Stimulated activated memory B cell treated with anti-CD40 and anti-IgM and Interleukin-4, amounts not matched to agents 10 μg/mL and 1 μg/mL and 100 μg/mL, for 72 hours (primary cell): ENCODE data around the gene HMCN2.
"Not testable (repeated sequence)": the region's sequence is repeated elsewhere in the genome, so short reads cannot be mapped to it uniquely, and the experiment has no call there.

Source experiments
- ATAC-seq: fragments of 150-1000 bp; cut with Tn5 transposase; 2 replicates; pipeline ENCODE4 v1.10.0; 2021
- H3K27ac Mint-ChIP-seq: one replicate; pipeline ENCODE4 v1.8.0; 2022; ENCODE audit warnings: mild to moderate bottlenecking, mixed read lengths
- H3K27me3 Mint-ChIP-seq: one replicate; pipeline ENCODE4 v1.8.0; 2022; ENCODE audit warnings: mixed read lengths
- H3K36me3 Mint-ChIP-seq: one replicate; pipeline ENCODE4 v1.8.0; 2022; ENCODE audit warnings: mixed read lengths
- H3K4me1 Mint-ChIP-seq: one replicate; pipeline ENCODE4 v1.8.0; 2022; ENCODE audit warnings: mixed read lengths
- H3K4me3 Mint-ChIP-seq: one replicate; pipeline ENCODE4 v1.8.0; 2022; ENCODE audit warnings: mild to moderate bottlenecking, moderate library complexity, mixed read lengths
- H3K9me3 Mint-ChIP-seq: one replicate; pipeline ENCODE4 v1.8.0; 2022; ENCODE audit warnings: mixed read lengths

The HMCN2 gene

GRCh38 chr9:130267930-130268329 lies 2.4 kb downstream of the HMCN2 start:
- no peak overlapping the region for H3K4me3 Mint-ChIP-seq
- ATAC-seq, result no peak
- no peaks in the 10 kb centered on the region for H3K9me3 Mint-ChIP-seq
- peaks cover 9% of the 10 kb centered on the region for H3K4me1 Mint-ChIP-seq
- H3K27me3 Mint-ChIP-seq, result peaks cover 83% of the 10 kb centered on the region
- H3K27ac Mint-ChIP-seq, result no peak overlapping the region
- no peaks in the 10 kb centered on the region for H3K36me3 Mint-ChIP-seq

- peaks cover 80% of the 10 kb centered on the region for H3K27me3 Mint-ChIP-seq
- no peak overlapping the region for H3K4me3 Mint-ChIP-seq
- H3K36me3 Mint-ChIP-seq, result no peaks in the 10 kb centered on the region
- no peak overlapping the region for H3K27ac Mint-ChIP-seq
- H3K4me1 Mint-ChIP-seq, result peaks cover 9% of the 10 kb centered on the region
- no peaks in the 10 kb centered on the region for H3K9me3 Mint-ChIP-seq
- no peak for ATAC-seq
Observed at GRCh38 chr9:130268521-130269211, 3.1 kb downstream of the HMCN2 start.

- no peaks in the 10 kb centered on the region for H3K9me3 Mint-ChIP-seq
- peaks cover 77% of the 10 kb centered on the region for H3K27me3 Mint-ChIP-seq
- H3K36me3 Mint-ChIP-seq, result no peaks in the 10 kb centered on the region
- H3K27ac Mint-ChIP-seq, result no peak overlapping the region
- ATAC-seq, result no peak
- no peak overlapping the region for H3K4me3 Mint-ChIP-seq
- H3K4me1 Mint-ChIP-seq, result peaks cover 10% of the 10 kb centered on the region
Observed at GRCh38 chr9:130271473-130271872, 5.9 kb downstream of the HMCN2 start.

GRCh38 chr9:130275156-130275555 lies 9.6 kb downstream of the HMCN2 start:
- H3K4me1 Mint-ChIP-seq, result peaks cover 6% of the 10 kb centered on the region
- peaks cover 81% of the 10 kb centered on the region for H3K27me3 Mint-ChIP-seq
- no peak for ATAC-seq
- peaks cover 2% of the 10 kb centered on the region for H3K9me3 Mint-ChIP-seq
- no peaks in the 10 kb centered on the region for H3K36me3 Mint-ChIP-seq
- H3K4me3 Mint-ChIP-seq, result no peak overlapping the region
- H3K27ac Mint-ChIP-seq, result no peak overlapping the region

- H3K4me1 Mint-ChIP-seq, result peaks cover 6% of the 10 kb centered on the region
- peaks cover 74% of the 10 kb centered on the region for H3K27me3 Mint-ChIP-seq
Observed at GRCh38 chr9:130276121-130276520, 10.6 kb downstream of the HMCN2 start.

DNA sequence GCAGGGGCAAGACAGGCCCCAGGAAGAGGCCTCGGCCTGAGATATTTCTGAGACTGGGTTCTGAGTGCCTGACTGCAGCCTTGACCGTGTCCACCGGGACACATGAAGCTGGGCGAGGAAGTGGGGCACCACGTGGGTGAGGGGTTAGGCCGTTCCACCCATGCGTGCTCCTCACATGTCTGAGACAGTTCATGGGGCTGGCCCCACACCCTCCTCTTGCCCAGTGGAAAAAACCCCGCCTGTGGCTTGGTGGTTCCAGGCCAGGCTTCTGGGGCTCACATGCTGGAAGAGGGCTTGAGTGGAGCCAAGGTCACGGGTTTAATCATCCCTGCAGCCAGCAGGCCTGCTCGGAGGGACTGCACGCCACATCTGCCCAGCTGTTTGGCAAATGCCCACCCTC lies 11.4 kb downstream of the HMCN2 start:
- Mint-ChIP-seq H3K9me3 (peaks cover 2% of the 10 kb centered on the region), H3K27ac (no peak overlapping the region), H3K36me3 (no peaks in the 10 kb centered on the region), H3K27me3 (peaks cover 69% of the 10 kb centered on the region), H3K4me3 (no peak overlapping the region), H3K4me1 (peaks cover 6% of the 10 kb centered on the region)
- ATAC-seq, result peak; percentile 75

More at GRCh38 chr9:130276121-130276520, 10.6 kb downstream of the HMCN2 start:
- no peak overlapping the region for H3K27ac Mint-ChIP-seq
- H3K9me3 Mint-ChIP-seq, result peaks cover 2% of the 10 kb centered on the region
- H3K4me3 Mint-ChIP-seq, result no peak overlapping the region
- H3K36me3 Mint-ChIP-seq, result no peaks in the 10 kb centered on the region
- ATAC-seq, result no peak

- not testable (repeated sequence) for H3K4me1 Mint-ChIP-seq, H3K9me3 Mint-ChIP-seq, H3K27ac Mint-ChIP-seq, ATAC-seq, H3K36me3 Mint-ChIP-seq, H3K4me3 Mint-ChIP-seq
- H3K27me3 Mint-ChIP-seq, result peaks cover 63% of the 10 kb centered on the region
Observed at GRCh38 chr9:130277525-130277924, 12.0 kb downstream of the HMCN2 start.

- H3K4me3 Mint-ChIP-seq, result no peak overlapping the region
- ATAC-seq, result no peak
- H3K27ac Mint-ChIP-seq, result no peak overlapping the region
- H3K36me3 Mint-ChIP-seq, result no peaks in the 10 kb centered on the region
- H3K4me1 Mint-ChIP-seq, result no peaks in the 10 kb centered on the region
- H3K9me3 Mint-ChIP-seq, result no peaks in the 10 kb centered on the region
- H3K27me3 Mint-ChIP-seq, result peaks cover 66% of the 10 kb centered on the region
Observed at GRCh38 chr9:130283539-130284248, 18.1 kb downstream of the HMCN2 start.

- Mint-ChIP-seq H3K4me3 (no peak overlapping the region), H3K27ac (no peak overlapping the region), H3K4me1 (no peaks in the 10 kb centered on the region), H3K9me3 (no peaks in the 10 kb centered on the region), H3K27me3 (peaks cover 66% of the 10 kb centered on the region), H3K36me3 (no peaks in the 10 kb centered on the region)
- ATAC-seq, result no peak
Observed at GRCh38 chr9:130284249-130284625, 18.7 kb downstream of the HMCN2 start.

GRCh38 chr9:130284690-130285089 lies 19.1 kb downstream of the HMCN2 start:
- Mint-ChIP-seq H3K36me3 (no peaks in the 10 kb centered on the region), H3K27ac (no peak overlapping the region), H3K4me1 (no peaks in the 10 kb centered on the region), H3K27me3 (peaks cover 66% of the 10 kb centered on the region), H3K9me3 (no peaks in the 10 kb centered on the region), H3K4me3 (no peak overlapping the region)
- ATAC-seq, result no peak

DNA sequence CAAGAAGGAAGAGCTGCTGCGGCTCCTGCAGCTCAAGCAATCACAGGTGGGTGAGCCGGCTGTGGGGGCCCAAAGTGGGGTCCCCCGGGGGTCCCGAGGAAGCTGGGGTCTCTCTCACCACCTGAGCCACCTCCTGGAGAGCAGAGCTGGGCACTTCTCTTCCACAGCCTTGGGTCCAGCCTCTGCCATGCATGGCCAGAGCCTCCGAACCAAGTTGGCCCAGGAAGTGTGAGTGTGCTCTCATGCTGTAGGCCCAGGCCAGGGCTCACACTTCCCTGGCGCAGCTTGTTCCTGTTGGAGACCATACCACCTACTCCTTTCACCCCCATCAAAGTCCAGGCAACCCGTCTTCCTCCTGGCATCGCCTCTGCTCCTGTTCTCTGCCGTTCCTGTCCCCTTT lies 19.7 kb downstream of the HMCN2 start:
- no peak overlapping the region for H3K27ac Mint-ChIP-seq
- no peaks in the 10 kb centered on the region for H3K9me3 Mint-ChIP-seq
- peaks cover 68% of the 10 kb centered on the region for H3K27me3 Mint-ChIP-seq
- H3K4me1 Mint-ChIP-seq, result no peaks in the 10 kb centered on the region
- H3K36me3 Mint-ChIP-seq, result no peaks in the 10 kb centered on the region
- no peak overlapping the region for H3K4me3 Mint-ChIP-seq
- ATAC-seq, result no peak

DNA sequence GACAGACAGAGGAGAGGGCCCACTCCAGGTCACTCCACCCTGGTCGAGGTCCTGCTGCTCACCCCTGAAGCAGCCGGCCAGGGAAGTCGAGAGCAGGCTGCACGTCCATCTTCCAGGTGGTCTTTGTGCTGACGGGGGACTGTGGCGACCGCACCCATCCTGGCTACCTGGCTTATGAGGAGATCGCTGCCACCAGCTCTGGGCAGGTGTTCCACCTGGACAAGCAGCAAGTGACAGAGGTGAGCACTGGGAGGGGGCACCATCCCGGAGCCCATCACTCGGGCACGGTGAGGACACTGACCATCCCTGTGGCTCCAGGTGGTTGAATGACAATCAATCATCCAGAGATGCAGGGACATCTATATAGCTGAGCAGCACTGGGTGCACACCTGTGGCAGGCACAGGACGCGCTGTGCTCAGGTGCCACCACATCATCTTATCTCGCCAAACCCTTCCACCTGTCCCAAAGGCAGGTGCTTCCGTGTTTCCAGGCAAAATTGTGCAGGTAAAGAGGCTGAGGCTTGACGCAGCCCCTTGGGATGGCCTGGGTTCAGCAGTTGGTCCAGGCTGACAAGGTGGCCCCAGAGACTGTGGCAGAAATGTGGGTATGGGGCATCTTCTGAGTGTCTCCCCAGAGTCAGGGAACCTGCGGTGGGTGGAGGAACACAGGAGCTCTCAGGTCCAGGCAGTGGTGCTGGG lies 20.7 kb downstream of the HMCN2 start:
- H3K4me1 Mint-ChIP-seq, result no peaks in the 10 kb centered on the region
- no peaks in the 10 kb centered on the region for H3K9me3 Mint-ChIP-seq
- no peak overlapping the region for H3K27ac Mint-ChIP-seq
- peak; percentile 3 for ATAC-seq
- H3K4me3 Mint-ChIP-seq, result no peak overlapping the region
- peaks cover 72% of the 10 kb centered on the region for H3K27me3 Mint-ChIP-seq
- H3K36me3 Mint-ChIP-seq, result no peaks in the 10 kb centered on the region

GRCh38 chr9:130286781-130287428 lies 21.3 kb downstream of the HMCN2 start:
- Mint-ChIP-seq H3K4me1 (no peaks in the 10 kb centered on the region), H3K4me3 (no peak overlapping the region), H3K9me3 (no peaks in the 10 kb centered on the region), H3K36me3 (no peaks in the 10 kb centered on the region), H3K27me3 (peaks cover 70% of the 10 kb centered on the region), H3K27ac (no peak overlapping the region)
- no peak for ATAC-seq

DNA sequence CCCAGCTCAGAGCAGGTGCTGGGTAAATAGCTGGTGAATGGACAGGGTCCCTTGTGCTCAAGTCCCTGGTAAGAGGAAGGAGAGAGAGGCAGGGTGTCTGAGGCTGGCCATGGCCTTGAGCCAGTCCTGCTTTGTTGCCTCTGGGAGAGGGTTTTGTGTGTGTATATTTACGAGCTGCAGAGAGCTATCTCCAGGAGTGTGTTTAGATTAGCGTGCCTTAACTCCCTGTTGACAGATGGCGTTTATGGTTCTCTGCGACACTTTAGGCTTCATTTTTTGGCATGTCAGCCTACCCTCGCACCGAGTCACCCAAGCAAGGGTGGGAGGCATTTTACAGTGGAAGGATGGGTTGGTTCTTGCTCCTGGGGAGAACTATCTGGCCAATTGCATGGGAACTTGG lies 22.2 kb downstream of the HMCN2 start:
- no peak overlapping the region for H3K4me3 Mint-ChIP-seq
- no peak overlapping the region for H3K27ac Mint-ChIP-seq
- no peaks in the 10 kb centered on the region for H3K36me3 Mint-ChIP-seq
- peaks cover 74% of the 10 kb centered on the region for H3K27me3 Mint-ChIP-seq
- no peaks in the 10 kb centered on the region for H3K9me3 Mint-ChIP-seq
- ATAC-seq, result no peak
- H3K4me1 Mint-ChIP-seq, result no peaks in the 10 kb centered on the region

GRCh38 chr9:130288393-130288792 lies 22.8 kb downstream of the HMCN2 start:
- ATAC-seq, result no peak
- Mint-ChIP-seq H3K4me1 (no peaks in the 10 kb centered on the region), H3K27me3 (peaks cover 80% of the 10 kb centered on the region), H3K9me3 (no peaks in the 10 kb centered on the region), H3K27ac (no peak overlapping the region), H3K4me3 (no peak overlapping the region), H3K36me3 (no peaks in the 10 kb centered on the region)
